NB4 (cell line): Measurements from ENCODE around the gene TRIML1.

Experiments
- DNase-seq: peaks from one replicate; pipeline ENCODE4 v3.0.0; 2010; ENCODE audit warnings: low read depth
- H3K4me3 ChIP-seq: one replicate; pipeline ENCODE4 v1.5.1; 2011; ENCODE audit warnings: mild to moderate bottlenecking, low read depth, low read length, moderate library complexity
- CTCF ChIP-seq: IDR thresholded peaks from one replicate; pipeline ENCODE4 v1.5.1; 2012; ENCODE audit warnings: low read depth, low read length
- MAX ChIP-seq: IDR thresholded peaks from 2 replicates; pipeline ENCODE4 v1.6.1; 2011; ENCODE audit warnings: low read depth, low read length
- MYC ChIP-seq: IDR thresholded peaks from 2 replicates; pipeline ENCODE4 v1.6.1; 2011; ENCODE audit warnings: low read depth, low read length
- POLR2A ChIP-seq: IDR thresholded peaks from 2 replicates; pipeline ENCODE4 v1.6.1; 2011; ENCODE audit warnings: mild to moderate bottlenecking; ENCODE audit not compliant: insufficient read length; ENCODE audit errors: extremely low read depth

Gene TRIML1

GRCh38 chr4:188138227-188138626 lies 1.0 kb upstream of the TRIML1 start:
- no peak for TF ChIP-seq MAX
- H3K4me3 ChIP-seq: no peak overlapping the region
- DNase-seq: no peak

- TF ChIP-seq CTCF (no peak), MYC (no peak), MAX (no peak), POLR2A (no peak)
- no peak for DNase-seq
- H3K4me3 ChIP-seq: no peak overlapping the region
These were observed 430 bp downstream of the TRIML1 start for GRCh38 chr4:188139671-188140070.

GRCh38 chr4:188143731-188144130 lies 4.5 kb downstream of the TRIML1 start:
- H3K4me3 ChIP-seq: no peak overlapping the region
- DNase-seq: no peak
- TF ChIP-seq MYC (no peak), CTCF (no peak), POLR2A (no peak), MAX (no peak)

- TF ChIP-seq POLR2A (no peak), MAX (no peak), MYC (no peak), CTCF (no peak)
- H3K4me3 ChIP-seq: no peak overlapping the region
- no peak for DNase-seq
These were observed 6.4 kb downstream of the TRIML1 start for GRCh38 chr4:188145601-188146000.

- no peak for DNase-seq
- no peak overlapping the region for H3K4me3 ChIP-seq
- TF ChIP-seq MYC (no peak), CTCF (no peak)
These were observed 7.4 kb downstream of the TRIML1 start for GRCh38 chr4:188146618-188147017.

- no peak for TF ChIP-seq POLR2A
- no peak for TF ChIP-seq MYC
- no peak for TF ChIP-seq MAX
- no peak for TF ChIP-seq CTCF
- DNase-seq: no peak
- H3K4me3 ChIP-seq: no peak overlapping the region
These were observed 7.9 kb downstream of the TRIML1 start for GRCh38 chr4:188147176-188147575.
